PC-3 (cell line): ENCODE results near the gene KIN. TPM values are rescaled to one million over a fixed set of nuclear protein-coding genes. Genes with fewer than 3 reads are reported as not detected.

Source experiments
- ATAC-seq: fragments of 200-7000 bp; cut with Tn5 transposase; 2 replicates; pipeline ENCODE4 v1.9.1; 2020; ENCODE audit warnings: mild to moderate bottlenecking, moderate library complexity
- Bru-seq: library from RNA; stranded (reverse); fragments of 400-500 nt; gene quantifications from one replicate; lab custom pipeline; 2021; lab: Mats Ljungman, UMichigan
- BruChase-seq, 2 experiments: library from RNA; stranded (reverse); fragments of 400-500 nt; gene quantifications; one replicate each; lab custom pipeline; 2021; lab: Mats Ljungman, UMichigan
- BruUV-seq: library from RNA; stranded (reverse); fragments of 400-500 nt; replicated peaks from 2 replicates; lab custom pipeline; 2021; lab: Mats Ljungman, UMichigan
- CTCF ChIA-PET: fragments of 300-600 bp; sonication (Branson Sonifier 250); formaldehyde crosslinking; loops from one replicate; lab custom pipeline; 2022; ENCODE audit warnings: antibody characterized with exemption; lab: Charles Lee
- POLR2A ChIA-PET: fragments of 300-600 bp; sonication (Branson Sonifier 250); formaldehyde crosslinking; loops from one replicate; lab custom pipeline; 2022; ENCODE audit warnings: antibody characterized with exemption; ENCODE audit not compliant: unreplicated experiment; lab: Charles Lee
- DNase-seq: peaks from one replicate; pipeline ENCODE4 v3.0.0-alpha.2; 2015
- H2AFZ ChIP-seq: fragments of 300-600 bp; sonication (generic); 2 replicates; pipeline ENCODE4 v1.6.0; 2016; ENCODE audit warnings: antibody characterized with exemption, low read length
- H3F3A ChIP-seq: fragments of 300-600 bp; sonication (generic); one replicate; pipeline ENCODE4 v1.6.0; 2017; ENCODE audit warnings: antibody characterized with exemption, low read length, control low read depth, mild to moderate bottlenecking; ENCODE audit not compliant: unreplicated experiment
- H3K27ac ChIP-seq: fragments of 300-600 bp; sonication (generic); 2 replicates; pipeline ENCODE4 v1.5.1; 2016; ENCODE audit warnings: mild to moderate bottlenecking, low read length
- H3K27me3 ChIP-seq: fragments of 300-600 bp; sonication (generic); 2 replicates; pipeline ENCODE4 v1.6.1; 2016; ENCODE audit warnings: low read length, mixed read lengths
- H3K36me3 ChIP-seq: fragments of 300-600 bp; sonication (generic); 2 replicates; pipeline ENCODE4 v1.6.1; 2016; ENCODE audit warnings: low read depth, mixed run types, low read length, mixed read lengths
- H3K4me1 ChIP-seq: fragments of 300-600 bp; sonication (generic); 2 replicates; pipeline ENCODE4 v1.5.1; 2016; ENCODE audit warnings: low read length; ENCODE audit not compliant: insufficient read depth
- H3K4me2 ChIP-seq: fragments of 300-600 bp; sonication (generic); 2 replicates; pipeline ENCODE4 v1.6.0; 2016; ENCODE audit warnings: low read length
- H3K4me3 ChIP-seq: fragments of 300-600 bp; sonication (generic); 2 replicates; pipeline ENCODE4 v1.5.1; 2016; ENCODE audit warnings: mild to moderate bottlenecking, low read length, mixed read lengths
- H3K79me2 ChIP-seq: fragments of 300-600 bp; sonication (generic); 2 replicates; pipeline ENCODE4 v1.6.1; 2017; ENCODE audit warnings: low read length, mixed read lengths
- H3K9ac ChIP-seq: fragments of 300-600 bp; sonication (generic); 2 replicates; pipeline ENCODE4 v1.6.0; 2016; ENCODE audit warnings: mild to moderate bottlenecking, low read length
- H3K9me2 ChIP-seq: fragments of 300-600 bp; sonication (generic); replicated peaks from 2 replicates; pipeline ENCODE4 v1.6.1; 2016; ENCODE audit warnings: mixed run types, low read length, mixed read lengths
- H3K9me3 ChIP-seq: fragments of 300-600 bp; sonication (generic); 2 replicates; pipeline ENCODE4 v1.6.1; 2016; ENCODE audit warnings: low read length, mixed read lengths
- H4K20me1 ChIP-seq: fragments of 300-600 bp; sonication (generic); 2 replicates; pipeline ENCODE4 v1.6.1; 2016; ENCODE audit warnings: low read length, mixed read lengths
- EZH2 ChIP-seq: fragments of 300-600 bp; sonication (generic); IDR thresholded peaks from one replicate; pipeline ENCODE4 v1.6.1; 2017; ENCODE audit warnings: antibody characterized with exemption, mild to moderate bottlenecking, low read length; ENCODE audit not compliant: unreplicated experiment
- EZH2phosphoT487 ChIP-seq: fragments of 300-600 bp; sonication (generic); IDR thresholded peaks from 2 replicates; pipeline ENCODE4 v1.6.1; 2018; ENCODE audit warnings: mild to moderate bottlenecking, antibody characterized with exemption, low read length, borderline replicate concordance
- intact Hi-C: fragments of 100-400 bp; cut with micrococcal nuclease; formaldehyde crosslinking; loops from 2 replicates; pipeline ENCODE4 v1.9.0; 2023
- long read RNA-seq: library from polyadenylated mRNA; unstranded; transcript quantifications from one replicate; pipeline ENCODE4 v2.0.0, GENCODE V29; 2021; ENCODE audit not compliant: unreplicated experiment
- total RNA-seq: library from RNA; depleted of rRNA; stranded (reverse); fragments of >200 nt; gene quantifications from 2 replicates; pipeline ENCODE4 v1.2.3, GENCODE V29; 2014; rRNA removed
- TF ChIP-seq, protein P1 (sequence below): fragments of 300-600 bp; sonication (generic); conservative IDR thresholded peaks from 2 replicates; pipeline ENCODE4 v1.5.1; 2017; ENCODE audit warnings: antibody characterized with exemption, low read depth, mild to moderate bottlenecking, low read length

KIN gene, protein sequence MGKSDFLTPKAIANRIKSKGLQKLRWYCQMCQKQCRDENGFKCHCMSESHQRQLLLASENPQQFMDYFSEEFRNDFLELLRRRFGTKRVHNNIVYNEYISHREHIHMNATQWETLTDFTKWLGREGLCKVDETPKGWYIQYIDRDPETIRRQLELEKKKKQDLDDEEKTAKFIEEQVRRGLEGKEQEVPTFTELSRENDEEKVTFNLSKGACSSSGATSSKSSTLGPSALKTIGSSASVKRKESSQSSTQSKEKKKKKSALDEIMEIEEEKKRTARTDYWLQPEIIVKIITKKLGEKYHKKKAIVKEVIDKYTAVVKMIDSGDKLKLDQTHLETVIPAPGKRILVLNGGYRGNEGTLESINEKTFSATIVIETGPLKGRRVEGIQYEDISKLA
- total RNA-seq, result 2.4 and 7.3 TPM in 2 replicates
- Bru-seq, nascent RNA, result percentile 69 among the genes with signal in this experiment
- percentile 71 among the genes with signal in this experiment for BruChase-seq, experiment 1, labeled RNA remaining after a 6-hour chase
- BruChase-seq, experiment 2, labeled RNA remaining after a 2-hour chase, result percentile 79 among the genes with signal in this experiment
- long read RNA-seq, full-length matches to known transcripts, result 4 of 9 reads
- long read RNA-seq, partial matches to known transcripts, result 5 of 9 reads
- long read RNA-seq, other reads (novel, unspliced or antisense), result 0 of 9 reads

DNA sequence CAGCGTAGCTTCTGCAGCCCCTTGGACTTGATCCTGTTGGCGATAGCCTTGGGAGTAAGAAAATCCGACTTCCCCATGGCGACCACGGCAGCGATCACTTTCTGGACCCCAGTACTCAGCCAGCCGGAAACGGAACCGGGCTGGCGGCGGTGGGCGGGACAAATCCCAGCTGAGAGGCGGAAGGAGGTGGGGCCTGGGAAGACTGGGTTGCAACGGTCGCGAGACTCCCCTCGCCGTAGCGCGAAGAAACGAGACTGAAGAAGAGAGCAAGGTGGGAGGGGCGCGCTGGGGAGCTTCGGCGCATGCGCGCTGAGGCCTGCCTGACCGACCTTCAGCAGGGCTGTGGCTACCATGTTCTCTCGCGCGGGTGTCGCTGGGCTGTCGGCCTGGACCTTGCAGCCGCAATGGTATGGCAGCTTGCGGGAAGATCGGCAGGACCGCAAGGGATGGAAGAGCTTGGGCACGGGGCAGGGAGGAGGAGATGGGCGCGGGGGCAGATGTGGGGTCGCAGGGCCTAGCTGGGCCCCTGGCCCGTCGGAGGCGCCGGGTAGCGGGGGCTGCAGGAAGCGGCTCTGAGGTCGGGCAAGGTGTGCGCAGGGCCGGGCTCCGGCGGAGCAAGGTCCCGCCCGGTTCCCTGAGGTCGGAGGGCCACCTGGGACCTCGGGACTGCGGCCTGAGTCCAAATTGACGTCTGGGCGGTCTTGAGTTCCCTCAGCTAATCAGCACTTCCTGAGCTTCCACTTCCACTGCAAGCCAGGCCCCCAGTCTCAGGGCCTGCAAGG lies at the start of gene KIN, which contains the start of gene ATP5F1C:
KIN (minus strand) TSS at position 137 of the 782 bp plus-strand sequence; CDS start at position 77, 60 bp downstream.
ATP5F1C (plus strand) TSS at position 321 of the 782 bp plus-strand sequence; CDS start at position 352, 31 bp downstream.
- H3K27me3 ChIP-seq, result no peaks in the 10 kb centered on the region
- ATAC-seq (peak; percentile 92), DNase-seq (peak; percentile 85)
- no peaks in the 10 kb centered on the region for H3K36me3 ChIP-seq
- peak within 1 kb of the TSS; percentile 89 for H3K4me3 ChIP-seq
- peaks cover 17% of the 10 kb centered on the region for H3K4me1 ChIP-seq
- POLR2A ChIA-PET, result interaction anchor here (0.7 kb wide), 1 partner anchor 180 kb away, joined by 4 read pairs; no protein-coding TSS in a partner anchor
- TF ChIP-seq, protein P1, sequence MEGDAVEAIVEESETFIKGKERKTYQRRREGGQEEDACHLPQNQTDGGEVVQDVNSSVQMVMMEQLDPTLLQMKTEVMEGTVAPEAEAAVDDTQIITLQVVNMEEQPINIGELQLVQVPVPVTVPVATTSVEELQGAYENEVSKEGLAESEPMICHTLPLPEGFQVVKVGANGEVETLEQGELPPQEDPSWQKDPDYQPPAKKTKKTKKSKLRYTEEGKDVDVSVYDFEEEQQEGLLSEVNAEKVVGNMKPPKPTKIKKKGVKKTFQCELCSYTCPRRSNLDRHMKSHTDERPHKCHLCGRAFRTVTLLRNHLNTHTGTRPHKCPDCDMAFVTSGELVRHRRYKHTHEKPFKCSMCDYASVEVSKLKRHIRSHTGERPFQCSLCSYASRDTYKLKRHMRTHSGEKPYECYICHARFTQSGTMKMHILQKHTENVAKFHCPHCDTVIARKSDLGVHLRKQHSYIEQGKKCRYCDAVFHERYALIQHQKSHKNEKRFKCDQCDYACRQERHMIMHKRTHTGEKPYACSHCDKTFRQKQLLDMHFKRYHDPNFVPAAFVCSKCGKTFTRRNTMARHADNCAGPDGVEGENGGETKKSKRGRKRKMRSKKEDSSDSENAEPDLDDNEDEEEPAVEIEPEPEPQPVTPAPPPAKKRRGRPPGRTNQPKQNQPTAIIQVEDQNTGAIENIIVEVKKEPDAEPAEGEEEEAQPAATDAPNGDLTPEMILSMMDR, result no peak
- TF ChIP-seq EZH2 (no peak), EZH2phosphoT487 (no peak)
- H3K27ac ChIP-seq, result peak within 1 kb of the TSS; percentile 46
- H3K9me3 ChIP-seq, result no peaks in the 10 kb centered on the region
- no TSS peak for BruUV-seq
- no peaks in the 10 kb centered on the region for H3F3A ChIP-seq
- H3K4me2 ChIP-seq, result peak within 1 kb of the TSS; percentile 86
- H3K79me2 ChIP-seq, result peaks cover 96% of the 10 kb centered on the region
- CTCF ChIA-PET, result interaction anchor here (0.5 to 1.7 kb wide), 3 partner anchors 30 to 262 kb away, joined by 4 to 5 read pairs (median 4); partner anchors contain the start of gene TAF3
- intact Hi-C loops, result loop anchor here (2.0 kb wide), 1 partner anchor 31 kb away; the partner anchor contains the start of gene TAF3
- H3K9ac ChIP-seq, result peak within 1 kb of the TSS; percentile 98
- no peaks in the 10 kb centered on the region for H3K9me2 ChIP-seq
- H2AFZ ChIP-seq, result peak within 1 kb of the TSS; percentile 80
- H4K20me1 ChIP-seq, result peaks cover 21% of the 10 kb centered on the region

DNA sequence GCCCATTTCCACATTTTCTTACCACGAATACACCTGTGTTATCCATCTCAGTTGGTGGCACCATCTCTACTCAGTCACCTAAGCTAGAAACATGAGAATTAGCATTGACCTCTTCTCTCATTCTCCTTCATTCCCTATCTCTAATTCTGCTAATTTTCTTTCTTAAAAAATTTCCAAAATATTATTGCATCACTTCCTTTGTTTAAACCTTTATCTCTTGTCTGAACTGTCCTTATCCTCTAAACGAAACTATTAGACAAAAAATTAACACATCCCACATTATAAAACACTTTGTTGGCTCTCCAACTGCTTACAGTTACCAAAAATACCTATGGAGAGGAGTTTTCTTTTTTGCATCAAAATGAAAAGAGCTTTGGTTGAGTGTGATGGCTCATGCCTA lies 48.8 kb upstream of the KIN start:
- Histone ChIP-seq H3K36me3 (no peaks in the 10 kb centered on the region), H3K4me3 (no peak overlapping the region), H2AFZ (no peak overlapping the region), H3K79me2 (no peaks in the 10 kb centered on the region), H3K9me2 (no peaks in the 10 kb centered on the region), H4K20me1 (no peaks in the 10 kb centered on the region), H3K27me3 (no peaks in the 10 kb centered on the region), H3K4me1 (no peaks in the 10 kb centered on the region), H3K9me3 (no peaks in the 10 kb centered on the region), H3K27ac (no peak overlapping the region), H3K9ac (no peak overlapping the region), H3F3A (no peaks in the 10 kb centered on the region), H3K4me2 (no peak overlapping the region)
- no TSS peak for BruUV-seq
- ATAC-seq (no peak), DNase-seq (no peak)
- ChIA-PET CTCF (no interaction called here), POLR2A (no interaction called here)
- TF ChIP-seq EZH2phosphoT487 (no peak), EZH2 (no peak)
- TF ChIP-seq, protein P1, result no peak
- intact Hi-C loops, result no loop called here
